HEK293T (cell line): ENCODE data around the gene CIB2.

Experiments
- BHLHE40 ChIP-seq: fragments of 450-650 bp; IDR thresholded peaks from 2 replicates; pipeline ENCODE4 v1.6.1; 2016; ENCODE audit warnings: mild to moderate bottlenecking, moderate library complexity, borderline replicate concordance
- FOXA1 ChIP-seq: fragments of 450-650 bp; IDR thresholded peaks from 2 replicates; pipeline ENCODE4 v1.6.1; 2016; ENCODE audit warnings: mild to moderate bottlenecking
- FOXK2 ChIP-seq: fragments of 450-650 bp; IDR thresholded peaks from 2 replicates; pipeline ENCODE4 v1.6.1; 2016; ENCODE audit warnings: mild to moderate bottlenecking
- FOXM1 ChIP-seq: fragments of 450-650 bp; IDR thresholded peaks from 2 replicates; pipeline ENCODE4 v1.6.1; 2017; ENCODE audit warnings: mild to moderate bottlenecking, borderline replicate concordance
- SP1 ChIP-seq: fragments of 450-650 bp; IDR thresholded peaks from 2 replicates; pipeline ENCODE4 v1.6.1; 2017
- SUZ12 ChIP-seq: fragments of 450-650 bp; IDR thresholded peaks from 2 replicates; pipeline ENCODE4 v1.6.1; 2016; ENCODE audit warnings: mild to moderate bottlenecking
- TARDBP ChIP-seq: fragments of 450-650 bp; IDR thresholded peaks from 2 replicates; pipeline ENCODE4 v1.6.1; 2016

GRCh38 chr15:78079298-78080087, 51.8 kb downstream of the CIB2 start:
- TF ChIP-seq FOXA1 (no peak), BHLHE40 (no peak), SUZ12 (no peak), FOXM1 (no peak), FOXK2 (no peak), TARDBP (no peak), SP1 (no peak)
